NCI-H345 treated with DMSO at 0.1 percent for 48 hours (cell line): ENCODE data around the gene NKD1.

Experiments used
- DNase-seq: peaks from one replicate; lab custom pipeline; 2025; ENCODE audit not compliant: unreplicated experiment; lab: John Stamatoyannopoulos, UW

Gene NKD1

GRCh38 chr16:50519001-50519400 is 29.2 kb upstream of the NKD1 start:
- DNase-seq, result no peak

DNA sequence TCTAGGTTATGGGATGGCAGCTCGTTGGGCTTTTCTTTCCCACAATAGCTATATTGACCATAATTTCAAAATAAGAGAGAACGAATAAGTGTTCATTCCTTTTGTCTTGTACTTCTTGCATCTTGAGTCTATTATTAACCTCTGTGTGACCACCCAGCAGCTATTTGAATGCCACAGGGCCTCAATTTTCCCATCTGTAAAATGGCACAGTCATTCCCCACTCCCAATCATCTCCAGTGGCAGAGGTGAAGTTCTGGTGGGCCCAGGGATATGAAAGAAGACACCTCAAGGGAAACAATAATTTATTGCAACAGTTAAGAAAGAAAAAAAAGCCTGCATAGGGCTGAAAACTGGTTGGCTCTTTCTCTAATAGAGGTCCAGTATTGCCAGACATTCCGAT is 28.6 kb upstream of the NKD1 start:
- DNase-seq, result no peak

- no peak for DNase-seq
Measured at GRCh38 chr16:50520451-50521245, 27.5 kb upstream of the NKD1 start.

DNA sequence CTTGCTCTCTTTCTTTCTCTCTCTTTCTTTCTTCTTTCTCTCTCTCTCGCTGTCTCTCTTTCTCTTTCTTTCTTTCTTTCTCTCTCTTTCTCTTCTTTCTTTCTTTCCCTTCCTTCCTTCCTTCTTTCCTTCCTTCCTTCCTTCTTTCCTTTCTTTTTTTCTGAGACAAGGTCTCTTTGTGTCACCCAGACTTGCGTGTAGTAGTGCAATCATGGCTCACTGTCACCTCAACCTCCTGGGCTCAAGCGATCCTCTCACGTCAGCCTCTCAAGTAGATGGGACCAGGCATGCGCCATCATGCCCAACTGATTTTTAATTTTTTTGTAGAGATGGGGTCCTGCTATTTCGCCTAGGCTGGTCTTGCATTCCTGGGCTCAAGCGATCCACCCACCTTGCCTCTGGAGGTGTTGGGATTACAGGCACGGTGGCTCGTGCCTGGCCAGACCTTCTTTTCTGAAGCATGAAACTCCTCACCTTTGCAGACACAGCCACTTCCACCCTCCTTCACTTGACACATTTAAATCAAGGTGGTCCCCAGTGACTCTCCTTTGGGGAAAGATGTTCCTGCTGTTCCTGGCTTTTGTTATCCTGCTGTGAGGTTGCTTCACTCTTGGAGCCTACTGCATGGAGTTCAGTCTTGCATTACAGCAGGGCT is 26.8 kb upstream of the NKD1 start:
- no peak for DNase-seq

- no peak for DNase-seq
Measured at GRCh38 chr16:50522324-50522723, 25.9 kb upstream of the NKD1 start.

GRCh38 chr16:50523710-50524109 is 24.5 kb upstream of the NKD1 start:
- no peak for DNase-seq

- DNase-seq, result no peak
Measured at GRCh38 chr16:50525262-50525661, 22.9 kb upstream of the NKD1 start.

DNA sequence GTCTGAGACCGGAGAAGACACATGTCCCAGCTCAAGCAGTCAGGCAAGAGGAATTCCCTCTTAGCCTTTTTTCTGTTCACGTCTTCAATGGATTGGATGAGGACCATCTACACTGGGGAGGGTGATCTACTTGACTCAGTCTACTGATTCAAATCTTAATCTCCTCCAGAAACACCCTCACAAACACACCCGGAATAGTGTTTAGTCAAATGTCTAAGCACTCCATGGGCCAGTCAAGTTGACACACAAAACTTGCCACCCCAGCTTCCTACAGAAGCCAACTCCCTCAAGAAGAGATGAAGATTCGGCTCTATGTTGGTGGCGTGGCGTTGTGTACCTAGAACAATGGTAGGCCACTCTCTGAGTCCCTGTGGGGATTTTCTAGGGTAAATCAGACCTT is 22.5 kb upstream of the NKD1 start:
- DNase-seq, result no peak

DNA sequence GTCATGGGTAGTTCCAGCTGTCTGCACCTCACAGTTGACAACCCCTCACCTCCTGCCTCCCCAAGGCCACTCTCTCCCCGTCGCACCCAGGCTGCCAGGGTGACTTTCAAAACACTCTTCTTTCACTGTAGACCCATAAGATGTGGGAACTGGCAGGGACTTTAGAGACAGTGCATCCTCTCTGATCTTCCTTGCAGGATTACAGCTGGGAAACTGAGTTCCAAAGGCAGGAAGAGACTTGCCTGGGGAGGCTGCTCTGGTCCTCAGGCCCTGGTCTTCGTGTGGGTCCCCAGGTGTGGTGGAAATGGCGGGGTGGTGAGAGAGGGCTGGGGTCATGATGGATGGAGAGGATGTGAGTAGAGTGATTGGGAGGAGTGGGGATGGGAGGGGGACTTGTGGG is 21.9 kb upstream of the NKD1 start:
- DNase-seq, result no peak

GRCh38 chr16:50526796-50527195 is 21.4 kb upstream of the NKD1 start:
- no peak for DNase-seq

DNA sequence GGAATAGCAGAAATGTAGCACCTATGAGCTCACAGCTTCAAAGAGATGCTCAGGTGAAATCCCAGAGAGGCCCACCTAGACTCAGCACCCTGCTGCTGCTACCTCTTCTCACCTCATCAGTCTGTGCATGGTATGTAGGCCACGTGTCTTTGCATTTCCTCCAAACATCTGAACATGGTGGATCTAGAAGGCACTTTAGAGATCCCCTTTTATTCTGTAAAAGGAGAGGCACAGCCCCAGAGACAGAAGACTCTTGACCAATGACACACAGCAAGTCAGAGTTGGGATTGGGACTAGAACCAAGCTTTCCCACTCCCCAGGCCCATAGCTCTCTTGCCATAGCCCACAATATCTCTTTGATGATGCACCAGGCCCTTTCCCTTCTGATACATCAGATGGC is 19.4 kb upstream of the NKD1 start:
- no peak for DNase-seq

GRCh38 chr16:50529334-50529733 is 18.9 kb upstream of the NKD1 start:
- no peak for DNase-seq

- no peak for DNase-seq
Measured at GRCh38 chr16:50530277-50531236, 17.6 kb upstream of the NKD1 start.

GRCh38 chr16:50531359-50531758 is 16.8 kb upstream of the NKD1 start:
- DNase-seq, result no peak

DNA sequence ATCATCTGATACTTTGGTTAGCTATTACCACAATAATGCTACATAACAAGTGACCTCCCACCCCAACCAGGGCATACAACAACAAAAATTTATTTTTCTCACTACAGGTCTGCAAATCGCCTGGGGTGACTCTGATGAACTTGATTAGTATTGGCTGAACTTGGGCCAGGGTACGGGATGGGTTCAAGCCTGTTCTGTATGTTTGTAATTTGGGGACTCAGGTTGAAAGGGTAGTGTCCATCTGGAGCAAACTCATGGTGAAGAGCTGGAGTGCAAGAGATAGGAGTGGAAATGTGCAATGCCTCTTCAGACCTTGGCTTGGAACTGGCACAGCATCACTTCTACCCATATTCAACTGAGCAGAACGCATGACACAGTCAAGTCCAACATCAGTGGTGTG is 16.3 kb upstream of the NKD1 start:
- no peak for DNase-seq

DNA sequence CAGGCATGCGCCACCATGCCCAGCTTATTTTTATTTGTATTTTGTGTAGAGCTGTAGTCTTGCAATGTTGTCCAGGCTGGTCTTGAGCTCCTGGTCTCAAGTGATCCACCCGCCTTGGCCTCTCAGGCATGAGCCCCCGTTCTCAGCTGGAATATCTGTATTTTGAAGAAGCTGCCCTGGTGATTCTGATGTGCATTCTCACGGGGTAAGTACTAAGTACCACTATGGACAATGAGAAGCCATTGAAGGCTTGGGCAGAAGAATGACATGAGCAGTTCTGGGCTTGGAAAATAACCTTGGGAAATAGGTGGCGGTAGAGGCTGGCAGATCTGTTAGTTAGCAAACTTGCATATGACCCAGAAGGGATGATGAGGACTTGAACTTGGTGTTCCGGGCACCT is 15.6 kb upstream of the NKD1 start:
- DNase-seq, result no peak

- DNase-seq, result no peak
Measured at GRCh38 chr16:50533317-50533716, 14.9 kb upstream of the NKD1 start.

DNA sequence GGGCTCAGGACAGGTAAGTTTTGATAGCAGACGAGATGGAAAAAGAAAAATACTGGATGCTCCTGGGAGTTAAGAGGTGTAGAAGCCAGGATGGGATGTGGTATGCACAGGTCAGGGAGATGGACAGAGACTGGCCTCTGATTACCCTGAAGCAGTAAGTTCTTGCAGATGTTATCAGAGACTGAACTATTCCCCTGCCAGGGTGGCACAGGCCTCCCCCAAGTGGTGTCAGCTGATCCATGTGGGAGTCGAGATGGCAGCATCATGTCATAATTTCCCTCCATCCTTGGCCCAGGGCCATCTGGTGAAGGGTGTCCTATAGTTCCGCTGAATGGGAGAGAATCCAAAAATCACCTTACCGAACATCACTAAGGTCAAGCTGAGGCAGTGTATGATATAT is 14.1 kb upstream of the NKD1 start:
- DNase-seq, result no peak

DNA sequence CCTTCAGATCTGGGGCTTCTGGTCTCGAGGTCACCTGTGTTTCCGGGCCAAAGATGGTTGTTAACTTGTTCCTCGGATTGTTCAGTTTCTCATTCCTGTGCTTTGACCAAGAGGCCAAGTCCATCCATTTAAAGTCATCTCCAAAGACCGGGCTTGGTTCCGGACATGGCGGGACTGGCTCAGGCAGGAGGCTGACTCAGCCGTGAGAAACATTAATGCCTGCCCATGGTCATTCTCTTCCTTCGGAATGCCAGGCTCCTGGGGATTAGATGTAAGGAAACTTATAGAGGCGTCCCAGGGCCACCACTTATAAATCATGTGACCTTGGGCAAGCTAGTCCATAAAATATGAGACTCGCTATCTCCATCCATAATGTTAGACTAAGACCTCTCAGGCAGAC is 13.6 kb upstream of the NKD1 start:
- DNase-seq, result no peak

DNA sequence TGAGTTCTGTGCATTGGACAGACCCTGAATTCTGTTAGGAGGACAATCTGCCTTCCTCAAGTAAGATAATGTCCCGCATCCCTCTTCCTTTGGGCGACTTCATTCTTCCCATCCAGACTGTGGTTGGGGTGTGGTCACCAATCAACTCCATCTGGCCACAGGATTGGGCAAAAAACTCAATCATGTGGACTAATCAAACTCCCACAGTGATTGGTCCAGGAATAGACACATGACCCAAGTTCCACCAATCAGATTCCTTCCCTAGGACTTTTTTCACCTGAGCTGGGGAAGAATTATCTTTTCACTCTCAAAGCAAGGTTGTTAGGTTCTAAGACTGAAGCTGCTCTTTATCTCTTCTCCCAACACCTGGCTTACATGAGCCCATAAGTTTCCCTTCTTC is 13.2 kb upstream of the NKD1 start:
- DNase-seq, result no peak

DNA sequence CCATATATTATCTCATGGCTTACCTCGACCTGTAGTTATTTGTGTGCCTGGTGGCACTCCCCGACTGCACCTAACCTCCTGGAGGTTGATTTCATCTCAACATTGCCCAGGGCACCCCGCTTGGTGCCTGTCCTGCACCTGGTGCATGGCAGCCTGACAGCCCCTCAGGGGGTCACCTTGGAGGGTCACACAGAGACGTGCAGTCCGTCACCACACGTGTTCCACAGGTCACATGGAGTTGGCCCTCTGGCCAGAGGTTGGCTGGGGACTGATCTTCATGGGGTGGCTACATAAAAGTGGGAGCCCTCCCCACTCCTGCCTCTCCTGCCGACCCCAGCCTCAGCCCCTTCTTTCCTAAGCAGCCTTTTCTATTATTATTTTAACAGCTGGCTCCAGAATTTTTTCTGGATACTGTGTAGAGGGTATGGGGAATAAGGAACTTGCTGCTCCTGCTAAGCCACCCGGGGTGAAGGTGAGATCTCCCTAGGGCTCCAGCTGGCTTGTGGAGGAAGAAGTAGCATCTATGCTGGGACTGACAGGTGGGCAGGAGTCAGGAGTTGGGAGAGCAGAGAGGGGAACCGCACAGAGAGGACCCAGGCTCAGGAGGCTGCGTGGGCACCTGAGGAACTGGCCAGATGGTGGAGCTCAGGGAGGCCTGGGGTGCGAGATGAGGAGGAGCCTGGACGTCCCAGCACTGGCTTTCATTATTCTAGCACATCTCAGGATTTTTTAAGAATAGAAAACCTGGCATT is 12.5 kb upstream of the NKD1 start:
- no peak for DNase-seq
